Measurements from ENCODE around the gene NOS1AP.
"Not testable (repeated sequence)": the region's sequence is repeated elsewhere in the genome, so short reads cannot be mapped to it uniquely, and the experiment has no call there.

The NOS1AP gene

GRCh38 chr1:162192763-162193162 is 123.3 kb downstream of the NOS1AP start:
- DNase-seq (ENCODE audit: low read depth in 2 of 2): no peak

GRCh38 chr1:162193221-162193620 is 123.7 kb downstream of the NOS1AP start:
- no peak for DNase-seq (ENCODE audit: low read depth in 2 of 2)

GRCh38 chr1:162193815-162194214 is 124.3 kb downstream of the NOS1AP start:
- DNase-seq (ENCODE audit: low read depth in 2 of 2): no peak

DNA sequence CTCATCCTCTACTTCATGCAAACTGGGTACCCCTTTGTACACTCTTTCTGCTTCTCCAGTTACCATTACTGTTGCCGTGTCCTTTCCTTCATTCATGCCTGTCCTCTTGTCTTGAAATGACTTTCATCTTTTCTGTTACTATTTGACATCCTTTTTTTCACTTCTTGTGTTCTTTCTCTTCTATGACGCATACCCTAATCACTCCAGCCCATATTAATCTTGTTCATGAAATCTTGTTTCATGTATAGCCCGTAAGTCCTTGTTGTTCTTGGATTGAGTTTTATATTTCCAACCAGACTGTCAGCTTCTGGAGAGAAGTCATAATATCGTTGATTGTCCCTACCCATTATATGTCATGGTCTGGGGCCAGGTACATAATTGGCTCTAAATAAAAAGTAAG is 126.1 kb downstream of the NOS1AP start:
- DNase-seq (ENCODE audit: low read depth in 2 of 2): no peak

DNA sequence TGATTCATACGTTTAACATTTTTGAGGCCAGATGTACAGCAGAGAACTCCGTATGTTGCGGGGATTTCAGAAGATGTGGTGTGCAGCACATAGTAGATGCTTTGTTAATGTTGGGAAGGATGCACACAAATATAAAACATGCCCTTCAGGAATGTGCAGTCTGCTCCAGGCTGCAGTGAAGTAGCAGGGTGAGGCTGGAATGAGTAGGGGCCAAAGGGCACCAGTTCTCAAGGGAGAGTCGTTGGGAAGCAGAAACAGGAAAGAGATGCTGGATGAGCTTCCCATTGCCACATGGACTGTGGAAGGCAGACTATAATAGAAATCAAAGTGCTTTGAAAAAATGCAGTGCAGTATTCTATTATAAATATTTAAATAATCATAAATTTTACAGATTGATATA is 126.9 kb downstream of the NOS1AP start:
- DNase-seq (ENCODE audit: low read depth in 2 of 2): no peak

DNA sequence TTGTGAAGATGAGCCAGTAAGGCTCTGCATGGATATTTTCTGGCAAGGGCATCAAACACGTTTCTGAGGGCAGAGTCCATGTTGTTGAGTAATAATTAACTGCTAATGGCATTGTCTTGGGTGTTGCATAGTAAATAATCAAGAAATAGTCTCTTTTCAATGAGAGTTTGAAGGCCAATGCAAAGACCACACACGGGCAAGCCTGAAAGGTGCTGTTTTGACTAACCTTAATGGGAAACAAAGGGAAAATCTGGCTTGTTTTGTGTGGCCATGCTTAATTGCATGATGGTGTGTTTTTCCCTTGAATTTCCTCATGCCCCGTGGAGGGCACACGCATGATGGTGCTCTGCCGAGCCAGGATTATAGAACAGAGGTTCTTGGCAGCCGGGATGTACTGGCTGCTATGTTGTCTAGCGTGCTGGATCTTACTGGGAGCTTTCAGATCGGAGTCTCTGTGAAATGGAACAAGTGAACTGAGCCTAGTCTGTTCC is 127.6 kb downstream of the NOS1AP start:
- DNase-seq (ENCODE audit: low read depth in 2 of 2): no peak

GRCh38 chr1:162197615-162198421 is 128.3 kb downstream of the NOS1AP start:
- no peak for DNase-seq (ENCODE audit: low read depth in 2 of 2)

DNA sequence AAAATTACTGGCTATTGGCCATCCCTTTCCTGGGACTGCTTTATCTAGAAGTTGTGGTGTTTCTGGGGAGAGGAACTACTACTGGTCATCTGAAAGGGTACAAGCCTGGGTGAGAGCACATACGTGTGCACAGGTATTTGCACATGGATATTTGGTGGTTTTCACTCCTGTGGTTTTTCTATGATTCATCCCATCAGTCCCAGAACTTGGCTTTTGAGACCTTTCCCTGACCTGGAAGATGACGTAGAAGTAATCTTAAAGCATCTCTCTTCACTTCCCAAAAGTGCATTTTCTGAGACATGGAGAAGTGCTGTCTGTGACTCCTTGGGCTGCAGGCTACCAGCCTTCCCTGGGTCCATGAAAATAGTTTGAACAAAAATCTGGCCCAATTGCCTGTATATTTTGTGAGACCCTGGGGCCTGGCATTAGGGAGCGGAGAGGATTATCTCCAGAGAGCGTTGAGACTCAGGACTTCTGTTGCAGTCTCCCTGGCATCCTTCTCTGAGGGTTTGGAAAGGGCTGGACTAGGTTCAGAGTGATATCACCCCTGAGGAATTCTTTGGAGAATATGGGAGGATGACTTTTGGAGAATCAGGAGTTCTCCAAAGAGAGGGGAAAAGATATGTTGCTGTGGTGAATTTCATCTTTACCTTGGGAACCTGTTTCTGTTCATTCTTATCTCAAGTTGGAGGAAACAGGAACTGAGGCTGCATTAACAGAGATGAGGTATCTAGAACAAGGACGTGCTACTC is 130.8 kb downstream of the NOS1AP start:
- no peak for DNase-seq (ENCODE audit: low read depth in 2 of 2)

DNA sequence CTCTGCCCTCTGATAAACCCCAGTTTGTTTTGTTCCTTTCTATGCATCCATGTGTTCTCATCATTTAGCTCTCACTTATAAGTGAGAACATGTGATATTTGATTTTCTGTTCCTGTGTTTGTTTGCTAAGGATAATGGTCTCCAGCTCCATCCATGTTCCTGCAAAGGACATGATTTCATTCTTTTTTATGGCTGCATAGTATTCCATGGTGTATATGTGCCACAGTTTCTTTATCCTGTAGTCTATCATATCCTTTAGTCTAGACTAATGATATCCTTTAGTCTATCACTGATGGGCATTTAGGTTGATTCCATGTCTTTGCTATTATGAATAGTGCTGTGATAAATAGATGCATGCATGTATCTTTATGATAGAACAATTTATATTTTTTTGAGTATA is 131.6 kb downstream of the NOS1AP start:
- DNase-seq (ENCODE audit: low read depth in 2 of 2): not testable (repeated sequence)

- DNase-seq (ENCODE audit: low read depth in 2 of 2): no peak
These were observed 134.8 kb downstream of the NOS1AP start for GRCh38 chr1:162204129-162204822.

- DNase-seq (ENCODE audit: low read depth in 2 of 2): no peak
These were observed 135.3 kb downstream of the NOS1AP start for GRCh38 chr1:162204823-162205155.

GRCh38 chr1:162206300-162206699 is 136.8 kb downstream of the NOS1AP start:
- DNase-seq (ENCODE audit: low read depth in 2 of 2): no peak

DNA sequence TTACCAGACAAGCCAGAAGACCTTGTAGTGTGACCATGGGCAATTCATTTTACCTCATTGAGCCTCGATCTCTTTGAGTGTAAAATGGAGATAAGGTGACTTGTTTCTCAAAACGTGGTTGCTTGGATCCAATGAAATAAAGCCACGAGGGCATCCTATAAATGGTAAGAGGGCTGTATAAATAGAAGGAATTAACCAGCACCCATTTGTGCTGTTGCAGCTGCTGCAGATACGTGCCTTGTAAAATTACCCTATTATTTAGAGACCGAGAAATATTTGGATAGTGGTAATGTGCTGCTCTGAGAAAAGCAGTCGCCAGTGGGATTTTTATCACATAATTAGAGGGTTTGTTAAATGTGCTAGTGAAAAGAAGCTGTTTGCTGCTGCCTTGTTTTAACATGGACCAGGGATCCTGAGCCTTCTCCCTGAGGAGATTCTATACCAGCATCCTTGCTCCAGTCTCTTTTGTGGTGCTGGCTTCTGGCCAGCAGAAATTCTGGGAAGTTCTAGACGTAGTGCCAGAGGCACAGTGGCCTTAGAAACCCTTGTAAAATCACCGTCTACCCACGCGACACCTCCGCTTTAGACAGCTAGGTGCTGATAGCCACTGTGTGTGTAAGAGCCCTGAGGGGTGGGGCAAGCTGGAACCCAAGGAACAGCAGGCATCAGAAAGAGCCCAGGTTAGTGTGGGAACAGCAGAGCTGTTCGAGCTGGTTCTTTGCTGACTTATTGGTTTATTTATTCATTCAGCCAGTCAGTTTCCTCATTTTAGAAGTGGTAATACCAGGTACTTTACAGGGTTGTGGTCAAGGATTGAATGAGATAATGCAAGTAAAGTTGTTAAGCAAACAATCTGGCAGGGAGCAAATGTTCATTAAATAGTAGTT is 137.5 kb downstream of the NOS1AP start:
- DNase-seq (ENCODE audit: low read depth in 2 of 2): no peak

DNA sequence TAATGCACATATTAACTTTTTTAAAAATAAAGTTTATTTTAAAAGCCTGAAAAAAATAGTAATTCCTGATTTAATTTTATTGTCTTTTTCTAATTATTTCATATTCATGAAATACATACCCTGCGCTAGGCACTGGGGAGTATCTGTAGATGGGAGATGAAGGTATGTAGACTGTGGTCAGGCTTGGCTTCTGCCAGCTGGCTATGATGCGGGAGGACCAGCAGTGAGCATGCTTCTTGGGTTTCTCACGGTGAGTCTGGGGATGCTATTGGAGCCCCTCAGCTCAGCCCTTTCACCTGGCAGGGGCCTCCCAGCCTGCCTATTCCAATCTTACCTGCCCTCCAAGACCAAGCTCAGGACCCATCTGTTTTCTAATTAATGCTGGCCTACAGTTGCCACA is 138.4 kb downstream of the NOS1AP start:
- DNase-seq (ENCODE audit: low read depth in 2 of 2): no peak

DNA sequence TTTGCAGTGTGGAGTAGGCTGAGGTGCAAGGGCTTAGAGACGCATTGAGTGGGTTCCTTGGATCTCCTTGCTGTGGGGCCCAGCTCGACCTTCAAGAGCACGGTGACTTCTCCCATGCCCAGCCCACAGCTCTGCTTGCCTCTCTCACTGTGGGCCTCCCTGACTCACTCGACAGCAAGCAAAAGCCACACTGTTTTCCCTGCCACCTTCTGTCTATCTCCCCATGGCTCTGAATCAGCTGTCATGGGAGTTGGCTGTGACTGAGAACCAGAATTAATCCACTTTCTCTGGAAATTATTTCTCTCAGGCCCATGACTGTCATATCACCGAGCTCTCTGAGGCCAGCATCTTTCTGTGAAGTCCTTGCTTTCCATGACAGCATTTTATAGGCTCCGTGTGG is 140.7 kb downstream of the NOS1AP start:
- DNase-seq (ENCODE audit: low read depth in 2 of 2): no peak

- DNase-seq (ENCODE audit: low read depth in 2 of 2): no peak
These were observed 143.2 kb downstream of the NOS1AP start for GRCh38 chr1:162212713-162213112.

GRCh38 chr1:162213281-162213912 is 143.9 kb downstream of the NOS1AP start:
- no peak for DNase-seq (ENCODE audit: low read depth in 2 of 2)

GRCh38 chr1:162214202-162214601 is 144.7 kb downstream of the NOS1AP start:
- DNase-seq (ENCODE audit: low read depth in 2 of 2): no peak

- no peak for DNase-seq (ENCODE audit: low read depth in 2 of 2)
These were observed 146.4 kb downstream of the NOS1AP start for GRCh38 chr1:162215902-162216301.

- DNase-seq (ENCODE audit: low read depth in 2 of 2): no peak
These were observed 147.1 kb downstream of the NOS1AP start for GRCh38 chr1:162216604-162217003.

DNA sequence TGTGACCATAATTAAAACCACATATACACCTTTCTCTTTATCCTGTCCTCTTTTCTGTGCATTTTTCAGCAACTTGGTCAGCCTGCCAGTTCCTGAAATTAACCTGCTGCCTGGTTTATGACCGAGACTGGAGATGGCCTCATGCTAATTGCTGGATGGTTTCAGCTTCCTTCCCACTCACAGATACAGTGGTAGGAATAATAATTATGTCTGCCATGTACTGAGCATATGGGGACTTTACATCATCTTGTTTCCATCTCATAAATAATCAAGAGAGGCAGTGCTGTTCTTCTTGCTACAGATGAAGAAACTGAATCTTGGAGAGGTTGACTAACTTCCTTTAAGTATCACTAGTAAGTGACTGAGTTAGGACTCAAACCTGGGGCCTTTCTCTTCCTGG is 148.2 kb downstream of the NOS1AP start:
- DNase-seq (ENCODE audit: low read depth in 2 of 2): no peak
